Adrenal gland (tissue), 19 donors: Measurements from ENCODE around the gene CASP1. TPM values are rescaled to one million over a fixed set of nuclear protein-coding genes. Genes with fewer than 3 reads are reported as not detected.
"Not testable (repeated sequence)": the region's sequence is repeated elsewhere in the genome, so short reads cannot be mapped to it uniquely, and the experiment has no call there.

ENCODE experiments used
- DNase-seq, 7 donors: peaks; one replicate each; pipeline ENCODE4 v3.0.0-alpha.2; 2019 to 2020
- H3K27ac ChIP-seq, 5 donors: fragments of 200-600 bp; sonication (generic) in 4 of 5; 1 replicate in 3 of 5; 2 replicates in 2 of 5; pipeline versions ENCODE4 v1.5.1 to v1.8.0; 2016 to 2020; ENCODE audit warnings: mild to moderate bottlenecking in 1 of 5
- H3K27me3 ChIP-seq: fragments of 200-600 bp; 2 replicates; pipeline ENCODE4 v1.8.0; 2021
- H3K36me3 ChIP-seq, 2 donors: fragments of 200-600 bp; replicated peaks in 1 of 2; 1 replicate in 1 of 2; 2 replicates in 1 of 2; pipeline versions ENCODE4 v1.5.1 to v1.8.0; 2018 to 2022
- H3K4me1 ChIP-seq, 2 donors: fragments of 200-600 bp; replicated peaks in 1 of 2; 1 replicate in 1 of 2; 2 replicates in 1 of 2; pipeline versions ENCODE4 v1.5.1 to v1.8.0; 2018 to 2021
- H3K4me3 ChIP-seq, 4 donors: fragments of 200-600 bp; sonication (generic) in 3 of 4; one replicate each; pipeline ENCODE4 v1.5.1; 2016 to 2018
- H3K9me3 ChIP-seq, 3 donors: fragments of 200-600 bp; sonication (generic) in 1 of 3; replicated peaks in 1 of 3; 1 replicate in 2 of 3; 2 replicates in 1 of 3; pipeline versions ENCODE4 v1.5.1 to v1.8.0; 2016 to 2021
- CTCF ChIP-seq, 6 experiments: fragments of 450-650 bp in 4 of 6; fragments of 200-600 bp in 2 of 6; sonication (generic) in 1 of 6; IDR thresholded peaks; 1 replicate in 5 of 6; 2 replicates in 1 of 6; pipeline versions ENCODE4 v1.5.1 to v1.8.0; 2016 to 2021; ENCODE audit warnings: antibody characterized with exemption in 6 of 6, mild to moderate bottlenecking in 2 of 6, moderate library complexity in 1 of 6
- POLR2A ChIP-seq, 2 donors: fragments of 450-650 bp; IDR thresholded peaks; one replicate each; pipeline ENCODE4 v1.6.1; 2017; ENCODE audit warnings: antibody characterized with exemption in 2 of 2, mild to moderate bottlenecking in 2 of 2, moderate library complexity in 1 of 2
- WGBS, 4 donors: extraction: QIAGEN DNeasy Blood & Tissue Kit in 2 of 4; methylation state at CpG; one replicate each; pipeline versions ENCODE4 v1.1.5 to v1.1.7; 2013 to 2017; 5-methylcytosine and 5-hydroxymethylcytosine counted together
- intact Hi-C, 2 donors: fragments of 100-400 bp; cut with DNase I; formaldehyde crosslinking; loops; one replicate each; pipeline versions ENCODE4 v1.14.1 to v1.15.0; 2022 to 2023
- long read RNA-seq, 10 donors: library from polyadenylated mRNA in 3 of 10; unstranded in 2 of 10; stranded (forward) in 1 of 10; transcript quantifications; one replicate each; pipeline ENCODE4 v2.0.0 and lab custom pipeline, GENCODE V29; 2021 to 2026
- polyA plus RNA-seq, 3 donors: library from polyadenylated mRNA; stranded (reverse); fragments of 200-250 nt in 2 of 3; fragments of 350-450 nt in 1 of 3; fragmentation: Illumina TruSeq in 1 of 3; extraction: RNeasy Lipid Tissue Mini Kit (QIAGEN cat#74804) in 1 of 3; gene quantifications; one replicate each; pipeline ENCODE4 v1.2.3, GENCODE V29; 2013 to 2014
- total RNA-seq, 9 donors: library from RNA; depleted of rRNA in 4 of 9; stranded (reverse); fragments of >200 nt in 4 of 9; fragments of 120-200 nt in 1 of 9; fragmentation: NEBNext Ultra II Directional in 1 of 9; extraction: Animal tissue kit (Norgen Biotek cat#: 25700) in 1 of 9; gene quantifications; one replicate each; pipeline versions ENCODE4 v1.1.0 to v1.2.4, GENCODE V29; 2013 to 2023
- donor health status: healthy with polysubstance abuse.
- donor health status: Bipolar disorder and iron deficiency.
- donor health status: DM: yes; HTN: yes; CAD: no.
- donor health status: DM: no; HTN: no; CAD: no.
- donor health status: DM: no; HTN: no; CAD: no.
- donor health status: DM: yes; HTN: yes; CAD: no.

Gene CASP1
- total RNA-seq (10 to 100 TPM in 8 of 9 donors, 1 to 10 TPM in 1; 6.1 to 31.4 (median 16.8) TPM), polyA plus RNA-seq (10 to 100 TPM in 2 of 3 donors, 1 to 10 TPM in 1; 9.2 to 18.6 (median 15.0) TPM)
- long read RNA-seq, donor 1: 0 reads
- long read RNA-seq, donor 2: 0 reads
- long read RNA-seq, donor 3, partial matches to known transcripts: 0 of 1 reads
- long read RNA-seq, donor 3, other reads (novel, unspliced or antisense): 0 of 1 reads
- long read RNA-seq, donor 4, transcript CASP1-202 (10 exons, 1,477 nt): major isoform, 5 of 9 reads
- long read RNA-seq, donor 4, partial matches to known transcripts: 2 of 9 reads
- long read RNA-seq, donor 4, other reads (novel, unspliced or antisense): 2 of 9 reads
- long read RNA-seq, donor 5, transcript CASP1-202 (10 exons, 1,477 nt): major isoform, 6 of 15 reads
- long read RNA-seq, donor 5, partial matches to known transcripts: 2 of 15 reads
- long read RNA-seq, donor 5, other reads (novel, unspliced or antisense): 3 of 15 reads
- long read RNA-seq, donor 6, partial matches to known transcripts: 0 of 3 reads
- long read RNA-seq, donor 6, other reads (novel, unspliced or antisense): 0 of 3 reads
- long read RNA-seq, donor 7: 0 reads
- long read RNA-seq, donor 8, partial matches to known transcripts: 0 of 1 reads
- long read RNA-seq, donor 8, other reads (novel, unspliced or antisense): 0 of 1 reads
- long read RNA-seq, donor 9: 0 reads
- long read RNA-seq, donor 10: 0 reads

DNA sequence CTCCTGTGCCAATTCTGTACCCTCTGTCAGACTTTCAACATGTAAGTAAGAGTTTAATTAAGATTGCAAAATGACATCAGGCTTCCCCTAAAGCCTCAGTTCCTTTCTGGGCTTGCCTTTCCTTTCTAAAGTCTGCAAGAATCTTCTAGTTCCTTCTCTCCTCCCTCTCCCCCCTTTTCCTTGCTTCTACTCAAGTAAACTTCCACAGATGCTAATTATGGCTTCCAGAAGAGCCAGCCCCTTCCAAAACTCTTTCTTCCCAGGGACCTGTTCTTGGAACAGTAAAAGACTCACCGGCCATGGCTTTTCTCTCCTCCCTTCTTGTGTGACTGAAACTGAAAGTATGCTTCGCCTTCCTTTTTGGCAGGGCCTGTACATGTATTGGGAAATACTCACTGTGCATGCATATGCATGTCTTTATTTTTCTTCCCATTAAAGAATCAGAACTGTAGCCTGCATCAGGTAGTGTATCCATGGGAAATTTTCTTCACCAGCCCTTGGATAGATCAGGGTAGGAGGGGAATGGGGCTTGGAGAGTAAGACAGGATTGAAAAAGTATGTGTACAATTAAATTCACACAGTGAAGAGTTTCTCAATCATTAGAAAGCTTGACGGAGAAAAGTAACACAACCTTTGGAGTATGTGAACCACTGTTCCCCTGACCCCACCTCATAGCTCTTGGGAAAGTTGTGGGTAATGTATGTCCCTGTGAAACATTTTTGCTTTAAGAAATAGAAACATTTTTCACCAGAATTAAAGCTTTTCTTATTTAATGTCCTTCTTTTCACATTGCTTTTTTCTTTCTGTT, at the start of gene CASP1:
Gene CASP1, minus strand, starts transcription at position 332 of the 808 bp plus-strand sequence. Its CDS starts 31 bp downstream, at position 301.
- H3K27ac ChIP-seq: peak within 1 kb of the TSS in 4 of 5 donors; percentile 3 to 80 (median 50)
- peak in 6 of 7 donors; percentile 38 to 64 (median 46) for DNase-seq
- no peaks in the 10 kb centered on the region for H3K36me3 ChIP-seq
- intact Hi-C loops: no loop called here
- no peak for TF ChIP-seq CTCF (IDR thresholded peaks at IDR 0.05)
- TF ChIP-seq POLR2A (IDR thresholded peaks at IDR 0.05): peak in 1 of 2 donors; percentile 15
- H3K4me3 ChIP-seq: peak within 1 kb of the TSS in 1 of 4 donors; percentile 53
- 21 to 53% (median 36%) methylated on average over 3 of the region's 3 CpGs for WGBS, 4 donors
- no peaks in the 10 kb centered on the region for H3K4me1 ChIP-seq
- no peaks in the 10 kb centered on the region for H3K27me3 ChIP-seq
- H3K9me3 ChIP-seq: no peaks in the 10 kb centered on the region

DNA sequence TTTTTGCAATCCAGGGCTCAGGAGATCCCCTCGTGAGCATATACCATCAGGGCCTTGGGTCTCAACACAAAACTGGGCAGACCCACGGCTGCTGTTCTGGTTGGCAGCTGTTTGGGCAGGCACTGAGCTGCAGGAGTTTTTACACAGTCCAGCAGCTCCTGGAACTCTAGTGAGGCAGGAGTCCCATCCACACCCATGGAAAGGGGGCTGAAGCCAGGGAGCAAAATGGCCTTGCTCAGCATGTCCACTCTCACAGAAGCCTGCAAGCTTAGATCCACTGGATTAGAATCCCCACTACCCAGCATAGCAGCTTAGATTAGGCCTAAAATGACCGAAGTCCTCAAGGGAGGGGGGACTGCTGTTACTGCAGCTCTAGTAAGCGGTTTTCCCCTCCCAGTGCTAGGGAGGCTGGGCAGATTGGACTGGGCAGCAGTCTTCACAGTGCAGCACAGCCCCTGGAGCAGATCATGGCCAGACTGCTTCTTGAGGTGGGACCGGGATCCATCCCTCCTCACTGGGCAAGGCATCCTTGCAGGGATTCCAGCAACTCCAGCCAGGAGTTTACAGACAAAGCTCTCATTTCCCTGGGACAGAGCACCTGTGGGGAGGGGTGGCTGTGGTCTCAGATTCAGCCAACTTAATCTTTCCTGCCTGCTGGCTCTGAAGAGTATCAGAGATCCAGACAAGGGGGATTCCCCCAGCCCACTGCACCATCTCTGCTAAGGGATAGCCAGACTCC, 46.6 kb upstream of the CASP1 start:
- H3K4me1 ChIP-seq: no peaks in the 10 kb centered on the region
- no peak overlapping the region for H3K27ac ChIP-seq
- no peaks in the 10 kb centered on the region for H3K9me3 ChIP-seq
- H3K4me3 ChIP-seq: no peak overlapping the region
- no peak for DNase-seq
- intact Hi-C loops: no loop called here
- TF ChIP-seq CTCF (IDR thresholded peaks at IDR 0.05) (no peak), POLR2A (IDR thresholded peaks at IDR 0.05) (no peak)
- 73 to 93% (median 84%) methylated on average over 2 to 5 of the region's 5 CpGs for WGBS, 4 donors
- H3K27me3 ChIP-seq: no peaks in the 10 kb centered on the region
- H3K36me3 ChIP-seq: no peaks in the 10 kb centered on the region

DNA sequence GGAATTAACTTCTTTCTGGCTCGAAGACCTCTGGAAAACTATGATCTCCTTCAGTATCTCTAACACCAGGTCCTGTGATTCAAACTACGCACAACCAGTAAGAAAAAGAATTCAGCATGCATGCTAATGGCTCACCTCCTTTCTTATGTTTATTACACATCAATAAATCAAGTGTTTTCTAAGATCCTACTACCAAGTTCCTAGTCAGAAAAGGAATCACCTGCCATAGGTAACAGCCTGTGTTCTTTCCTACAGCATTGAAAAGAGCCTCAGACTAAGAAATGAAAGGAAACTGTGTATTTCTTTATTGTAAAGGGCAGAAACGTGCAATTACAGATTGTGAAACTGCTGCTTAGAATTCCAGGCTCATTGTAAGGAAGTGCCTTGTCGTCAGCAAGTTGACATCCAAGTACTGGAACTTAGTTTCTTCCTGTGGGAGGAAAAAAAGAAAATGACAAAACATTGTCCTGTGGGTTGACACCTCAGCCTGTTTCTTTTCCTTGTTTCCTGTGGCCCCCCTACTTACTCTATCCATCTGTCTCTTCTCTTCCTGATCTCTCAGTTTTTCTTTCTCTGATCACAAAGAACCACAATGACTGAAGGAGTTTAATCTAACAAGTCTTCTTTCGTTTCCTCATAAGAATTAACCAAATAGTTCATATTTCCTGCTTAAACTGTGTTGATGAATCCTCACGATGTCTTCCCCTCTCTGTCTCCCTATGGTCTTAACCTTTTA, 45.4 kb upstream of the CASP1 start:
- DNase-seq, H3K9me3 ChIP-seq, H3K36me3 ChIP-seq, H3K27me3 ChIP-seq, H3K4me1 ChIP-seq, intact Hi-C loops, H3K4me3 ChIP-seq: not testable (repeated sequence)
- WGBS, 4 donors: 43 to 56% (median 46%) methylated on average over 6 of the region's 6 CpGs
- peak overlapping the region in 1 of 5 donors; percentile 26 for H3K27ac ChIP-seq

DNA sequence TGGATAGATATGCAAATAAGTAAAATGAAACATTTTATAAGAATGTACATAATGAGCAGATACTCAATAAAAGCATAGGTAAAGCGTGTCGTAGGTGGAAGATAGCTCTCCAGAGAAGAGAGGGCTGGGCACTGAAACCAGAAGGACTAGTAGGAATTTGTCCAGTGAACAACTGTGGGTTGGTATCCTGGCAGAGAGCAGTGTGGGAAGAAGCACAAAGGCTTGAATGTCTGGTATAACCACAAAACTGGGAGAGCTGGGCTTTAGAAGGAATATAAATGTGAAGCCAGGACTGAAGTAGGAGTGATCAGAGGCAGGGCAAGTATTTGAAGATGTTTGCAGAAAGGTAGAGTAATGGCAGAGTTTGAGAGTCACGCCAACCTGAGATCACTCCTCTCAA, 43.3 kb upstream of the CASP1 start:
- 81 to 94% (median 91%) methylated on average over 3 of the region's 3 CpGs for WGBS, 4 donors
- no peaks in the 10 kb centered on the region for H3K9me3 ChIP-seq
- no peak overlapping the region for H3K4me3 ChIP-seq
- intact Hi-C loops: no loop called here
- H3K4me1 ChIP-seq: no peaks in the 10 kb centered on the region
- no peaks in the 10 kb centered on the region for H3K27me3 ChIP-seq
- no peak for TF ChIP-seq CTCF (IDR thresholded peaks at IDR 0.05)
- TF ChIP-seq POLR2A (IDR thresholded peaks at IDR 0.05): no peak
- no peak for DNase-seq
- no peaks in the 10 kb centered on the region for H3K36me3 ChIP-seq
- no peak overlapping the region for H3K27ac ChIP-seq

GRCh38 chr11:105077141-105077790, 42.3 kb upstream of the CASP1 start:
- H3K9me3 ChIP-seq, DNase-seq, H3K27ac ChIP-seq, H3K4me1 ChIP-seq, H3K36me3 ChIP-seq, H3K4me3 ChIP-seq, intact Hi-C loops, H3K27me3 ChIP-seq: not testable (repeated sequence)
- WGBS, 4 donors: 64 to 76% (median 73%) methylated on average over 4 of the region's 4 CpGs
